ENCODE data around the gene INTS12. TPM values are rescaled to one million over a fixed set of nuclear protein-coding genes. Genes with fewer than 3 reads are reported as not detected.
A peak's percentile ranks its signal among the peaks of the same experiment; 100 is the strongest.

The INTS12 gene
- total and polyA plus RNA-seq, 10 of the 15 experiments (the other 5 are each of a cell fraction or from before 2014, with no cell fraction given), result 24.2 to 52.4 (median 37.3) TPM

GRCh38 chr4:105666693-105667092 lies 41.8 kb downstream of the INTS12 start:
- DNase-seq (ENCODE audit: low read depth, low spot score) (no peak), ATAC-seq (peak; percentile 85), FAIRE-seq (no peak)
- Histone ChIP-seq H3K9ac (ENCODE audit: control insufficient read depth, insufficient read depth, low read length) (no peak overlapping the region), H2AFZ (ENCODE audit: control insufficient read depth, low read depth, low read length) (no peak overlapping the region), H3K4me3 (no peak overlapping the region), H3K4me2 (ENCODE audit: control insufficient read depth, insufficient read depth) (no peak overlapping the region), H3K9me3 (replicated peaks; ENCODE audit: control insufficient read depth, insufficient read depth, low read length) (no peaks in the 10 kb centered on the region; the same call in 2 of the 3 replicates), H3K27me3 (replicated peaks in 1 of 2; ENCODE audit: control insufficient read depth in 2 of 2, insufficient read depth in 2 of 2, low read length in 1 of 2) (no peaks in the 10 kb centered on the region), H4K20me1 (ENCODE audit: control insufficient read depth, insufficient read depth) (no peaks in the 10 kb centered on the region), H3K36me3 (ENCODE audit: control insufficient read depth in 2 of 2, insufficient read depth in 2 of 2, low read length in 1 of 2) (no peaks in the 10 kb centered on the region), H3K27ac (ENCODE audit: control insufficient read depth, insufficient read depth) (no peak overlapping the region), H3K4me1 (ENCODE audit: control insufficient read depth, insufficient read depth, low read length) (no peaks in the 10 kb centered on the region), H3K79me2 (ENCODE audit: control insufficient read depth, insufficient read depth, low read length) (no peaks in the 10 kb centered on the region)
- 36% methylated on average over 5 of the region's 5 CpGs for WGBS (ENCODE audit: insufficient coverage, insufficient replicate concordance, low lambda C conversion rate, missing lambda C conversion rate)
- BruUV-seq (replicated peaks), result no TSS peak
- ChIA-PET POLR2A (interaction anchor here (1.5 kb wide), 1 partner anchor 145 kb away, joined by 4 read pairs; no protein-coding TSS in a partner anchor), CTCF (interaction anchor here (0.6 to 7.5 kb wide), 36 partner anchors 8 to 804 kb away, joined by 3 to 160 read pairs (median 5); partner anchors contain the start of gene PPA2), RAD21 (ENCODE audit: unreplicated experiment) (interaction anchor here (0.7 to 7.3 kb wide), 24 partner anchors 30 to 524 kb away, joined by 3 to 103 read pairs (median 5); partner anchors contain the start of genes PPA2 and TET2), SMC1A (ENCODE audit: uncharacterized antibody, unreplicated experiment) (interaction anchor here (0.6 to 13.3 kb wide), 32 partner anchors 8 to 536 kb away, joined by 3 to 146 read pairs (median 5); partner anchors contain the start of gene PPA2)
- TF ChIP-seq RCOR1 (conservative IDR thresholded peaks at IDR 0.05; ENCODE audit: low read depth, low read length) (no peak), REST (IDR thresholded peaks at IDR 0.05; ENCODE audit: low read depth, low read length) (no peak), RAD21 (IDR thresholded peaks at IDR 0.05; ENCODE audit: insufficient read depth, low read depth, low read length) (peak; percentile 72), MXI1 (IDR thresholded peaks at IDR 0.05; ENCODE audit: low read depth, low read length) (no peak), CTCF (IDR thresholded peaks at IDR 0.05 in 2 of 3, conservative IDR thresholded peaks at IDR 0.05 in 1 of 3; ENCODE audit: control insufficient read depth in 2 of 3, extremely low read depth in 1 of 3, insufficient read depth in 1 of 3, low read depth in 3 of 3, low read length in 3 of 3) (peak; percentile 28 to 44 (median 34); a peak in 4 of 6 replicates), ZNF24 (IDR thresholded peaks at IDR 0.05) (no peak), SMC3 (IDR thresholded peaks at IDR 0.05; ENCODE audit: borderline replicate concordance, low read length) (peak; percentile 75)
- intact Hi-C loops (cut with micrococcal nuclease; ENCODE audit: unreplicated experiment), result loop anchor here (1.0 to 10.0 kb wide), 2 partner anchors 145 to 522 kb away; partner anchors contain the start of gene TET2
- in situ Hi-C loops (cut with MboI), result no loop called here
